ENCODE measurements around the gene TYMP.
A peak's percentile ranks its signal among the peaks of the same experiment; 100 is the strongest.
"Not testable (repeated sequence)": the region's sequence is repeated elsewhere in the genome, so short reads cannot be mapped to it uniquely, and the experiment has no call there.

Gene TYMP

GRCh38 chr22:50541667-50542026 is 11.8 kb upstream of the TYMP start:
- not testable (repeated sequence) for DNase-seq (ENCODE audit: low read depth in 2 of 2)

- no peak for DNase-seq (ENCODE audit: low read depth in 2 of 2)
These were observed 10.6 kb upstream of the TYMP start for GRCh38 chr22:50540381-50540780.

GRCh38 chr22:50537765-50538164 is 8.0 kb upstream of the TYMP start:
- DNase-seq (ENCODE audit: low read depth in 2 of 2), result no peak

- DNase-seq (ENCODE audit: low read depth in 2 of 2), result no peak
These were observed 6.4 kb upstream of the TYMP start for GRCh38 chr22:50536226-50536625.

GRCh38 chr22:50535113-50535512 is 5.3 kb upstream of the TYMP start:
- DNase-seq (ENCODE audit: low read depth in 2 of 2), result no peak

GRCh38 chr22:50533856-50534711 is 4.3 kb upstream of the TYMP start:
- not testable (repeated sequence) for DNase-seq (ENCODE audit: low read depth in 2 of 2)

GRCh38 chr22:50532824-50533796 is 3.3 kb upstream of the TYMP start:
- no peak for DNase-seq (ENCODE audit: low read depth in 2 of 2)

- no peak for DNase-seq (ENCODE audit: low read depth in 2 of 2)
These were observed 2.3 kb upstream of the TYMP start for GRCh38 chr22:50531962-50532674.

GRCh38 chr22:50531546-50531961 is 1.7 kb upstream of the TYMP start:
- DNase-seq (ENCODE audit: low read depth in 2 of 2), result peak; percentile 66

- DNase-seq (ENCODE audit: low read depth in 2 of 2), result peak; percentile 66 to 75
These were observed 1.2 kb upstream of the TYMP start for GRCh38 chr22:50530877-50531545.

GRCh38 chr22:50530580-50530876 is 716 bp upstream of the TYMP start:
- no peak for DNase-seq (ENCODE audit: low read depth in 2 of 2)

GRCh38 chr22:50529416-50529896 is 356 bp downstream of the TYMP start:
- no peak for DNase-seq (ENCODE audit: low read depth in 2 of 2)

- DNase-seq (ENCODE audit: low read depth in 2 of 2), result no peak
These were observed 963 bp downstream of the TYMP start for GRCh38 chr22:50528682-50529415.

GRCh38 chr22:50527921-50528681 is 1.7 kb downstream of the TYMP start:
- DNase-seq (ENCODE audit: low read depth in 2 of 2), result no peak

GRCh38 chr22:50526834-50527801 is 2.7 kb downstream of the TYMP start:
- DNase-seq (ENCODE audit: low read depth in 2 of 2), result no peak

- peak; percentile 78 to 86 for DNase-seq (ENCODE audit: low read depth in 2 of 2)
These were observed 3.5 kb downstream of the TYMP start for GRCh38 chr22:50526108-50526833.

GRCh38 chr22:50525858-50526107 is 4.0 kb downstream of the TYMP start:
- DNase-seq (ENCODE audit: low read depth in 2 of 2), result no peak

GRCh38 chr22:50525104-50525857 is 4.5 kb downstream of the TYMP start, which contains the start of gene SCO2:
Gene SCO2, minus strand, starts transcription at chr22:50525598. Its CDS starts 1,187 bp downstream, at chr22:50524411.
- peak; percentile 97 to 98 for DNase-seq (ENCODE audit: low read depth in 2 of 2)
